GM18519 (cell line): ENCODE results near the gene ITGA2.

Experiments
- ATAC-seq: cut with Tn5 transposase; IDR thresholded peaks from one replicate; pipeline ENCODE4 v1.9.1; 2021; ENCODE audit warnings: mild to moderate bottlenecking, moderate library complexity; ENCODE audit not compliant: unreplicated experiment, low FRiP score

The ITGA2 gene

GRCh38 chr5:53048248-53048647 is 59.1 kb downstream of the ITGA2 start:
- no peak for ATAC-seq

- no peak for ATAC-seq
These were observed 63.3 kb downstream of the ITGA2 start for GRCh38 chr5:53052499-53052898.

DNA sequence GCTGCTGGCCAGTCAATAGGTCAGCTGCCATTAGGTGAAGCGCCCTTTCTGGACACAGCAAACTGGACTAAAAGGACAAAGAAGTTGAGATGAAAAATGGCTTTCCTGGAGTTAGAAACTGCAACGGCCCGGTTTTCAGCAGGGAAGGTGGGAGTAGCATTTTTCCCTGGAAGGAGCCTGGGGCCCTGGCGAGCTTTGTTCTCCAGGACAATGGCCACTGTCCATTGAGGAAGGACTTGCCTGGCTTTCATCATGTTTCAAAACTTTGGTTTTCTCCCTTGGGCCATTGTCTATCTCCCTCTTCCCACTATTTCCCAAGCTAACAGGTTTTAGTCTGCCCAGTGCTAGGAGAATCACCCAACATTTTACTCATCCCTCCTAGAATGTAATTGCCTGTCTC is 64.2 kb downstream of the ITGA2 start:
- ATAC-seq, result no peak

DNA sequence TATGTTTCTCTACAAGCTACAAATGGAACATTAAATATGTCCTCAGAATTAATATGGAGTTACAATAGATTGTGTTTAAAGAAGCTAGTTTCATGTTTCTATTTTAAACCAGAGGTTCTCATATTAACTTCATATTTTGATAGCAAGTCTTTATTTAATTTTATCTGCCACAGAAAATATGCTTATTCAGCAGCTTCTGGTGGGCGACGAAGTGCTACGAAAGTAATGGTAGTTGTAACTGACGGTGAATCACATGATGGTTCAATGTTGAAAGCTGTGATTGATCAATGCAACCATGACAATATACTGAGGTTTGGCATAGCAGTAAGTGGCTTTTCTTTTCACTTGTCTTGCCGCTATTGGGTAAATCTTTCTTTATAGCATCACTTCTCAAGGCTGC is 66.2 kb downstream of the ITGA2 start:
- no peak for ATAC-seq

- ATAC-seq, result no peak
These were observed 70.1 kb downstream of the ITGA2 start for GRCh38 chr5:53059281-53059680.

DNA sequence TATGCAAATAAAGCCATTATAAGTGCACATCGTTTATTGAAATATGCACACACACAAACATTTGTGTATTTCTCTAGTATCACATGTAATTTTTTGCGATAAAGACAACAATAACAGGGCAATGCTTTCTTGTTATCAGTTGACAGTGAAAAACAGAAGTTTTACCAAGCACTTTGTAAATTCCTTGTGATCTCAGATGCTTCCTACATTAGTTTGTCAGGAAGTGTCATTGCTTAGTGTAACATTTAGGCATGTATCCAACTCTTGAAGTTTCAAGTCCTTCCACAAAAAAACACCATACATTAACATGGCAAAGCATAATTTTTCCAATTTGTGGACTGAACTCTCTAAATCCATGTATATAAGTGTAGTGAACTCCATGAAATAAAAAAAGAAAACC is 74.0 kb downstream of the ITGA2 start:
- ATAC-seq, result no peak

DNA sequence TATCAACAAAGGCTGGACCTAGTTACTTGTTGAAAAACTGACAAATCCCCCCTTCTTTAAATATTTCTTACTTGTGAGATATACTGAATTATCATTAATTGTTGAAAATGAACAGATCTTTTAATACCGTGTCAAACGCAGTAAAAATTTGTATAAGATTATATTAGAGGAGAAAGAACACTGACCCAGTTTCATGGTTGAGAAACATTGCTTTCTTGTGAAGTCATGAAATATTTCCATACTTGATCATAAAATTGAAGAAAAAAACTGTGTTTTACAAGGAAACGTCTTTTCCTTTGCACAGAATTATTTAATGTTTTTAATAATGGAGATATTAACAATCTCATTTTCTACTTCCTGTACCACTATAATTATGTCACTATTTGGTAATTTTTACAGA is 74.6 kb downstream of the ITGA2 start:
- no peak for ATAC-seq

DNA sequence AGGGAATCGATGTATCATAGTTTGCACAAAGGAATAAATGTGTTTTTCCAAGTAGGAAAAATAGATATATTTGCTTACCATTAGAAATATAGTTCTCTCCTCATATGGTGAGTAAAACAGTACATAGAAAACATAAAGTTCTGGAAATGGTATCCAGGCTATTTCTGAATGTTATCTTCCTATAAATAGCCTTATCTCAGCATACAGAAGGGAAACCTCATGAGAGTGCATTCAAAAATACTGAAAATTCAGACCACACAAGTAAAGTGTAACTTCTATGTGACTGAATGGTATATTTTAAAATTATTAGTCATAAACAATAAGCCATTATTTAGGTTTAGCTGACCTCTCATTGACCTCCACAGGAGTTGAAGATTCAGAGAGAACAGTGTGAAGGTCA is 76.9 kb downstream of the ITGA2 start:
- no peak for ATAC-seq

GRCh38 chr5:53067641-53068040 is 78.5 kb downstream of the ITGA2 start:
- no peak for ATAC-seq

DNA sequence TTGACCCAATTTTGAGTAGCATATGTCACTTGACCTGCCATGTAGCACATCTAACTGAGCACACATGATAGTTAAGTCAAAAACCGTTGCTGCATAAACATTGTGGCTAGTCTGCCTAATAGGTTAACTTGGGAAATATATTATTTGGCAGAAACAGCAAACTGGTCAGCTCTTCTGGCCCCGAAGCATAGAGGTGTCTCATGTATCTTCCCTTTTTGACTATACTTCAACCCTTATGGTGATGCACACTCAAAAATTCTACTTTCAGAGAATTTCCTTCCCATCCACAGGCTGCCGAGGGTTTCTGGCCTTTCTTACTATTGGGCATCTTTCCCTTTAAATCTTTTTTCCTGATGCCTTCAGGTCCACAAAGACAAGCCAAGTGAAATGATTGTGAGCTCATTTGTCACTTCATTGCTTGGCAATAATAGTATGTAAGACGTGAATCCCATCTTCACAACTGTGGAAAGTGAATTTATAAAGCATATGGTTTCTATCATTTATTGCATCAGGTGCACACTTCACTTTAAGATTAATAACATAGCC is 79.2 kb downstream of the ITGA2 start:
- no peak for ATAC-seq

DNA sequence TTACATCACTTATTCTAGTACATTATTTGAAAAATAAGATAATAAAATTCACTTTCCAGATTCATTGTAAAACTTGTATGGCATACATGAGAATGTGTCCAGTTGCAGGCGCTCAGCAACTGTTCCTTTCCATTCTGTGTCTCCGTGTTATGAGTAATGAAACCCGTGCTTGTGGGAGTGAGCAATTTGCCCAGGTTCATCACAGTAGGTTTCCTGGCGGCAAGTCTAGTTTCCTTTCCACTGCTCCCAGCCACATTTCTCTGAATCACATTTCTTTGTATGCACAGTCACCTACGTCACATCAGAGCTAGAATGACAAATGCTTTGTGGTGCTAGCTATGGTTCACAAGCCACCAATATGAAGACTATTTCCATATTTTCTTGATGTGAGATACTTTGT is 80.5 kb downstream of the ITGA2 start:
- ATAC-seq, result no peak

DNA sequence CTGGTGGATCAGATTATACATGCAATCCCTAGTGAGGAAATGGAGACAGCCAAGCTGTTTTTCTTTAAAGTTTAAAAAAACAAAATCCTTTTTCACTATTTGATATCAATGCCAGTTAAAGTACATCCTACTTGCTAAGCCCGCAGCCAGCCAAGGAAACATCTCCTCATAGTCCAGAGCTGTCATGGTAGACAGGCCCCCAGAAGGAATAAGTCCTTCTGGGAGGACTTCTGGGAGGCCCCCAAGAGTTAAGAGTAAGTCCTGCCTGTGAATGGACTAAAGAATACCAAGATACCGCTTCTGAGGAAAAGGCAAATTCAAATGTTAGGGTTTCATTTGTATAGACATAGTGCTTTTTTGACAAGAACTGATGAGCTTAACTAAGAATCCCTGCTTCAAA is 82.1 kb downstream of the ITGA2 start:
- no peak for ATAC-seq

DNA sequence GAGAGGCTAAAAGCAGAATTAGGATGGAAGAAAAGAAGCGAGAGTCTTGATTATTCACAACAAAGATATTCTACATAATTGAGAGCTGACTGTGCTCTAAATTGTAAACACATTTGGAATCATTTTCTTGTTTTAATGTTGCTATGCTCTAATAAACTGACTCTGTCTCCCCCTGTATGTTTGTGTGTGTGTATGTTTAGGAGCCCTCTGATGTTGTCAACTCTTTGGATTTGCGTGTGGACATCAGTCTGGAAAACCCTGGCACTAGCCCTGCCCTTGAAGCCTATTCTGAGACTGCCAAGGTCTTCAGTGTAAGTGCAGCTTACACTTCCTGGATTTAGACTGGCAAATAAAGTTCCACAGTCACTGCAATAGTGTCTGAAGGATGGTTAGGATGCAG is 82.6 kb downstream of the ITGA2 start:
- no peak for ATAC-seq

GRCh38 chr5:53073348-53073747 is 84.2 kb downstream of the ITGA2 start:
- ATAC-seq, result no peak

DNA sequence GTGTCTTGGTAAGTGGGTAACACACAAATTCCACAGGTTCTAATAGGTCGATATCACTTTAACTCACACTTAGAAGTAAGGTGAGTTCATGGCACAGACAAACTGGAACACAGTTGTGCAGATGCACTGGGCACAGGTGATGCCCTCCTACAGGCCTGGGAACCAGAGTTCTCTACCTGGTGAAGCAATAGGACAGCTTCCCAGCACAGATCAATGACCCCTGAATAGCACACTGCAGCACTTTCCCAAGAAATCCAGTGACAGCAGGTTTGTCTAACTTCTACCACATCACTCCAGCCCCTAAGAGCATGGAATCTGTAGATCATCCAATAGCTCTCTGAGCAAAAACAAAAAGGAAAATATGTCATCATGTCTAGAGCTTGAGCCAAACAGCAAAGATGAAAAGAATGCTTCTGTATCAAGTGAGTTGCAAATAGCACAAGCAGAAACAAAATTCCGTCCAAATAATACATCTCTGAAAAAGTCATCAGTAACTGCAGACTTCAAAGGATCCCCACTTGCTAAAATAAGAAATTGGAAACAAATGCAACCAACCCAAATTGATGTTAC is 86.9 kb downstream of the ITGA2 start:
- ATAC-seq, result no peak

- ATAC-seq, result no peak
These were observed 91.1 kb downstream of the ITGA2 start for GRCh38 chr5:53080271-53080670.

DNA sequence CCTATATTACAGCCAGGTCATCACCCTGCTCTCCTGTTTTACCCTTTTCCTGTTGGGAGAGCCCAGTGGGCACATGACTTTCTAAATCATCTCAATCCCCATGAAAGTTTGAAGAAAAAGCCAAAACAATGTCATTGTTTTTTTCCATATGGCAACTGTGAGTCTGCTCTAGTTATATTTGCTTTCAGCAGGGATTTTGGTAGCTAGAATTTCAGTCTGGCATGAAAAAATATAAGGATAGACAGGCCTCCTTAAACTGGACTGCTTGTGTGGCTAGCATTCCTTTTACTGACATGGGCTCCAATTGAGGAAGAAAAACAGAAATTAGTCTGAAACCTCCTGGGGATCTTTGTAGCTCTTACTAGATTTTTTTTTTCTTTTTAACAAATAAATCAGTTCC is 94.8 kb downstream of the ITGA2 start:
- no peak for ATAC-seq

DNA sequence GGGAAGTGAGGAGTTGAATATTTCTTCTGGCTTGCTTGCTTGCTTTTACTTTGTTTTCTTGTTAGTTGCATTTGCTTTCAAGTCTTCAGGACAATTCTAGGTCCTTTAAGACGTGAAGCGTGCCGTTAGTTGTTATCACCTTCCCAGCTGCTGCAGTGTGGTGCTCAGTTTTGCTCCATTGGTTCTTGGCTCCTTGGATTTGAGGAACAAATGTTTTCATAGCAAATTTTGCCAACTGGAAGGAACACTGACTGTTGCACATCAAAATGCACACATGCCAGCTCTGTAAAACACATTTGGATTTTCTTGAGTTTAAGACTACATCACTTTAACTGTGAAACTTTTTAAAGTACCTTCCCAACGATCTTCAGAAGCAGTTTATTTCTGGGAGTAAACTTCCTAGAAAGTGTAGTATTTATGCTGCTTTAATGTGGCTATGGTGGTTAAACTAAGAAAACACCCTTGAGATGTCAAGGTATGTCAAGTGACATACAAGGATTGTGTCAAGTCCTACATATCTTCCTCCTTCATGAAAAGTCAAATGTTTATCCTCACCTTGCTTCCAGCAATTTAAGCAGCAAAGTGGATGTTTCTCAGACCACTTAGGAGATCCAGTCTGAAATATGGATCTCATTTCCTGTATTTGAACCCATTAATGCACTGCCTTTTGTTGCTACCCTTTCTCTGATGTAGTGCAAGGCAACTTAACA is 95.5 kb downstream of the ITGA2 start:
- ATAC-seq, result no peak

GRCh38 chr5:53087171-53087570 is 98.0 kb downstream of the ITGA2 start:
- ATAC-seq, result no peak

DNA sequence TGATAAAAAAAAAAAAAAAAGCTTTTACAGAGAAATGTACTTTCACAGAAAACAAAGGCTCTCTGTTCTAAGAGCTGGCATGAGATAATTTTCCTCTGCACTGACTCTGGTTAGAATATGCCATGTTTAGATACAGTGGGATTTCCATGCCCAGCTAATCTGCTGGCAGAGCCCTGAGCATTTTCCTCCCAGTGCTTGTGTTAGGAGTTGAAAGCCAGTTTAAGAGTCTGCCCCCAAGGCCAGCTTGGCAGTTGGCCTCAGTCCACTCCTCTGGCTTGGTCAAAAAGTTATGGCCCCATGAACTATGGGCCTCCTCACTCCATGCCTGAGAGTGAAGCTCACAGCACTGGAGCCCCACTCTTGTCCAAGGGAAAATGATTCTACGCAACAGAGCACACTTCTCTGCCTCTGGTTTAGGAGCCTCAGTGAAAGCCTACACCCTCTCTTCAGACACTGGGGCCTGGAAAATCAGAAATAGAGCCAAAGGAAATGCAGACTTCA is 98.5 kb downstream of the ITGA2 start:
- no peak for ATAC-seq

DNA sequence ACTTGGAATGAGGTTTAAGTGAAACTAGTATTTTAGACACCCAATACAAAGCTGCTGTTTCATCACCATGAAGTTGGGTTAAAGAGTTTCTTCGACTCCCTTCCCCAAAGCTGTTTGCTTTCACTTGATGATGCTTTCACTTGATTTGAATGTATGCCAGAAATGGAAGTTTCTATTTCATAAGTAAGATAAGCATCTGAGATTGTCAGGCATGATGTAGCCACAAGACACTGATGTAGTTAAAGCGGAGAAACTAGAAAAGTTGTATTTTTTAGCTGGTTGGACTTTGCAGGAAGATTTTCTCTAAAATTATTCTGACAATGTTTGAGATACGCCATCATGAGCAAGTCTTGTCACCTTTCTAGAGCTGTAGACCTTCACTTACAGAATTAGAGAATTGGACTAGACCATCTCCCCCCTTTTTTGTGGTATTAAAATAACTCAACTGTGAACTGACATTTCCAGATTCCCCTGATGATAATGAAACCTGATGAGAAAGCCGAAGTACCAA is 100.4 kb downstream of the ITGA2 start:
- peak; percentile 81 for ATAC-seq

DNA sequence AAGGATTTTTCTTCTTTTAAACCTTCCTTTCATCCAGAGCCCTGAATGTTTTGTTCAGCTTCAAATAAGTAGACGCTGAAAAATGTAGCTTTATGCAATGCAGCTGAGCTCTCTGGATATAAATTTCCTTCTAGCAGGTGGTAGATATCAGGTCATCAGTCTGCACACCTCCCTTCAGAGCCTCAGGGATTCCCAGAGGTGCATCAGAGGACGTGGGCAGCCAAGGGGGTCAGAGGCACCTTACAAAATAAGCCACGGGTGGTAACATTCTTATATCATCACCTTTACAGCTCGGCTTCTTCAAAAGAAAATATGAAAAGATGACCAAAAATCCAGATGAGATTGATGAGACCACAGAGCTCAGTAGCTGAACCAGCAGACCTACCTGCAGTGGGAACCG is 101.1 kb downstream of the ITGA2 start:
- ATAC-seq, result no peak
